ENCODE data around the gene PTPRK. TPM values are rescaled to one million over a fixed set of nuclear protein-coding genes. Genes with fewer than 3 reads are reported as not detected.

The PTPRK gene
- total and polyA plus RNA-seq, 2 of the 13 experiments (the other 11 are each of a cell fraction or from before 2014, with no cell fraction given) = 43.6 to 98.3 TPM

DNA sequence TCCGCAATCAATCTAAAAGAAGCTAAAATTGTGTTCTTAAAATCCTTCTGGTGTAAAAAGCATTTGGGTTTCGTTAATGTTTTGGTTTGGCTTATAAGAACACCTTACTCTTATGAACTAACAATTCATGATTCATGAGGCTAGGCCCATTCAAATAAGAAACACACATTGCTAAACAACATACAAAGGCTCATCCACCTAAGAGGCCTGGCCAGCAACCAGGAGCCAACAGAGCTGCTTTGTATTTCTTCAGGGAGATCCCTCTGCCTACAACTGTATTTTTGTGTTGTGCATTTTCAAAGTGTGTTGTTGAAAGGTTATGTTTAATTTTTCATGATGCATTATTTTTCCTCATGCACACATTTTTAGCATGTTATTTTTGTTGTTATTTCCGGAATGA, 98.6 kb downstream of the PTPRK start (continued):
- no peak for TF ChIP-seq STAT5B (CRISPR knock-in tag; IDR thresholded peaks at IDR 0.05)
- TF ChIP-seq, protein P1, sequence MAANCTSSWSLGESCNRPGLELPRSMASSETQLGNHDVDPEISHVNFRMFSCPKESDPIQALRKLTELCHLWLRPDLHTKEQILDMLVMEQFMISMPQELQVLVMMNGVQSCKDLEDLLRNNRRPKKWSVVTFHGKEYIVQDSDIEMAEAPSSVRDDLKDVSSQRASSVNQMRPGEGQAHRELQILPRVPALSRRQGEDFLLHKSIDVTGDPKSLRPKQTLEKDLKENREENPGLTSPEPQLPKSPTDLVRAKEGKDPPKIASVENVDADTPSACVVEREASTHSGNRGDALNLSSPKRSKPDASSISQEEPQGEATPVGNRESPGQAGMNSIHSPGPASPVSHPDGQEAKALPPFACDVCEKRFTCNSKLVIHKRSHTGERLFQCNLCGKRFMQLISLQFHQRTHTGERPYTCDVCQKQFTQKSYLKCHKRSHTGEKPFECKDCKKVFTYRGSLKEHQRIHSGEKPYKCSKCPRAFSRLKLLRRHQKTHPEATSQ (CRISPR knock-in tag; IDR thresholded peaks at IDR 0.05; ENCODE audit: borderline replicate concordance) = 0 out of 2 replicates have a peak, but pooled peaks have one; percentile 19
- TF ChIP-seq NBN (conservative IDR thresholded peaks at IDR 0.05) = no peak
- peak; percentile 35; the same call in 1 of the 2 replicates for TF ChIP-seq KAT8 (CRISPR knock-in tag; IDR thresholded peaks at IDR 0.05)
- TF ChIP-seq ATF7 (IDR thresholded peaks at IDR 0.05) = no peak
- TF ChIP-seq ATF7 (CRISPR knock-in tag; IDR thresholded peaks at IDR 0.05) = no peak

DNA sequence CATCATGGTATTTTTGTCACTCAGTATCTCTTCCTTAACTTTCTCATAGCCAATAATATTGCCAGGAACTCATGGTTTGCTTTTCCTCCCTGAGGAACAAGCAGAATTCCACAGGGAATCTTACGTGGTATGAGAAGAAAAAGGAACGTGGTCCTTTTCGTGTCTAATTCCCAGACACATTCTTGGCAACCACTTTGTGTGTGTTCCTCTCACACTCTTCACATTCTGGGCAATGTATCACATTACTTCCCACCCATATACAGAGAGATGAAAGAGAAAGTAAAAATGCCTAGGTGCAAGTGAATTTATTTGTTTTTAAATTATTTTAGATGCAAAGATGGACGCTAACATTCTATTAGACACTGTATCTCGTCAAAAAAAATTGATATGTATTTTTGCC, 102.7 kb downstream of the PTPRK start:
- intact Hi-C loops (cut with micrococcal nuclease; ENCODE audit: unreplicated experiment) (no loop called here), in situ Hi-C loops (cut with HindIII; ENCODE audit: extremely low pct_ligation_motif_present, low pct_unique_long_range_greater_than_20kb) (no loop called here)
- Histone ChIP-seq H3K9me3 (ENCODE audit: low read length) (0 out of 2 replicates have a peak, but pooled peaks cover 4% of the 10 kb centered on the region), H4K20me1 (ENCODE audit: insufficient read depth, low read length) (0 out of 2 replicates have a peak, but pooled peaks cover 4% of the 10 kb centered on the region), H3K27me3 (ENCODE audit: control insufficient read depth in 1 of 2, insufficient read depth in 2 of 2, low read length in 2 of 2) (no peaks in the 10 kb centered on the region), H2AFZ (ENCODE audit: low read length) (no peak overlapping the region), H3K36me3 (replicated peaks in 1 of 2; ENCODE audit: control insufficient read depth in 1 of 2, insufficient read depth in 2 of 2, low read length in 2 of 2) (peaks cover 0 to 6% of the 10 kb centered on the region in 2 experiments; a peak in 3 of 5 replicates), H3K27ac (ENCODE audit: extremely low read length, insufficient read depth, low read length) (no peak overlapping the region), H3K4me2 (ENCODE audit: low read depth, low read length) (no peak overlapping the region), H3K4me3 (replicated peaks in 1 of 3; ENCODE audit: insufficient read depth in 1 of 3, low read depth in 2 of 3, low read length in 3 of 3) (no peak overlapping the region), H3K4me1 (ENCODE audit: insufficient read depth, low read length) (peaks cover 31% of the 10 kb centered on the region), H3K9ac (ENCODE audit: insufficient read depth, low read depth, low read length) (no peak overlapping the region), H3K79me2 (ENCODE audit: insufficient read depth, low read length) (peaks cover 58% of the 10 kb centered on the region)
- FAIRE-seq (no peak), ATAC-seq (no peak), DNase-seq (ENCODE audit: low spot score) (no peak)
- ChIA-PET CTCF (ENCODE audit: low intra/inter-chr PET ratio, low total read pairs) (no interaction called here), POLR2A (no interaction called here)
- WGBS (ENCODE audit: low lambda C conversion rate) = 97% methylated on average over 5 of the region's 5 CpGs
- BruUV-seq (replicated peaks) = no TSS peak
- TF ChIP-seq ZNF282 (IDR thresholded peaks at IDR 0.05; ENCODE audit: partially characterized antibody) (no peak), PAWR (CRISPR knock-in tag; IDR thresholded peaks at IDR 0.05; ENCODE audit: borderline replicate concordance) (no peak), NCOR1 (IDR thresholded peaks at IDR 0.05; ENCODE audit: borderline replicate concordance, low read length) (no peak), TBP (CRISPR knock-in tag; IDR thresholded peaks at IDR 0.05) (no peak), ZIK1 (CRISPR knock-in tag; IDR thresholded peaks at IDR 0.05; ENCODE audit: borderline replicate concordance, low read depth) (no peak), ZBTB21 (CRISPR knock-in tag; IDR thresholded peaks at IDR 0.05) (no peak), POLR2A (IDR thresholded peaks at IDR 0.05; ENCODE audit: insufficient read depth in 1 of 2, low read depth in 2 of 2, low read length in 2 of 2) (no peak), NR2C2 (CRISPR knock-in tag; IDR thresholded peaks at IDR 0.05; ENCODE audit: borderline replicate concordance) (no peak), ZNF24 (IDR thresholded peaks at IDR 0.05) (no peak), ZNF652 (CRISPR knock-in tag; IDR thresholded peaks at IDR 0.05; ENCODE audit: borderline replicate concordance, low read depth) (no peak), CBFB (CRISPR knock-in tag; IDR thresholded peaks at IDR 0.05) (no peak), HNRNPH1 (optimal IDR thresholded peaks at IDR 0.05; ENCODE audit: low read depth, low read length) (no peak), ZSCAN22 (CRISPR knock-in tag; IDR thresholded peaks at IDR 0.05) (no peak)
- TF ChIP-seq, protein P2, sequence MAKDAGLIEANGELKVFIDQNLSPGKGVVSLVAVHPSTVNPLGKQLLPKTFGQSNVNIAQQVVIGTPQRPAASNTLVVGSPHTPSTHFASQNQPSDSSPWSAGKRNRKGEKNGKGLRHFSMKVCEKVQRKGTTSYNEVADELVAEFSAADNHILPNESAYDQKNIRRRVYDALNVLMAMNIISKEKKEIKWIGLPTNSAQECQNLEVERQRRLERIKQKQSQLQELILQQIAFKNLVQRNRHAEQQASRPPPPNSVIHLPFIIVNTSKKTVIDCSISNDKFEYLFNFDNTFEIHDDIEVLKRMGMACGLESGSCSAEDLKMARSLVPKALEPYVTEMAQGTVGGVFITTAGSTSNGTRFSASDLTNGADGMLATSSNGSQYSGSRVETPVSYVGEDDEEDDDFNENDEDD (CRISPR knock-in tag; IDR thresholded peaks at IDR 0.05; ENCODE audit: borderline replicate concordance) = no peak
- TF ChIP-seq, protein P3, sequence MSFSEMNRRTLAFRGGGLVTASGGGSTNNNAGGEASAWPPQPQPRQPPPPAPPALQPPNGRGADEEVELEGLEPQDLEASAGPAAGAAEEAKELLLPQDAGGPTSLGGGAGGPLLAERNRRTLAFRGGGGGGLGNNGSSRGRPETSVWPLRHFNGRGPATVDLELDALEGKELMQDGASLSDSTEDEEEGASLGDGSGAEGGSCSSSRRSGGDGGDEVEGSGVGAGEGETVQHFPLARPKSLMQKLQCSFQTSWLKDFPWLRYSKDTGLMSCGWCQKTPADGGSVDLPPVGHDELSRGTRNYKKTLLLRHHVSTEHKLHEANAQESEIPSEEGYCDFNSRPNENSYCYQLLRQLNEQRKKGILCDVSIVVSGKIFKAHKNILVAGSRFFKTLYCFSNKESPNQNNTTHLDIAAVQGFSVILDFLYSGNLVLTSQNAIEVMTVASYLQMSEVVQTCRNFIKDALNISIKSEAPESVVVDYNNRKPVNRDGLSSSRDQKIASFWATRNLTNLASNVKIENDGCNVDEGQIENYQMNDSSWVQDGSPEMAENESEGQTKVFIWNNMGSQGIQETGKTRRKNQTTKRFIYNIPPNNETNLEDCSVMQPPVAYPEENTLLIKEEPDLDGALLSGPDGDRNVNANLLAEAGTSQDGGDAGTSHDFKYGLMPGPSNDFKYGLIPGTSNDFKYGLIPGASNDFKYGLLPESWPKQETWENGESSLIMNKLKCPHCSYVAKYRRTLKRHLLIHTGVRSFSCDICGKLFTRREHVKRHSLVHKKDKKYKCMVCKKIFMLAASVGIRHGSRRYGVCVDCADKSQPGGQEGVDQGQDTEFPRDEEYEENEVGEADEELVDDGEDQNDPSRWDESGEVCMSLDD (CRISPR knock-in tag; IDR thresholded peaks at IDR 0.05; ENCODE audit: borderline replicate concordance) = no peak

All from HepG2 (cell line).